Effector CD8-positive, alpha-beta T cell (primary cell): ENCODE measurements around the gene MFF.

ENCODE experiments used
- DNase-seq: peaks from one replicate; lab custom pipeline; 2025; lab: John Stamatoyannopoulos, UW

Gene MFF

DNA sequence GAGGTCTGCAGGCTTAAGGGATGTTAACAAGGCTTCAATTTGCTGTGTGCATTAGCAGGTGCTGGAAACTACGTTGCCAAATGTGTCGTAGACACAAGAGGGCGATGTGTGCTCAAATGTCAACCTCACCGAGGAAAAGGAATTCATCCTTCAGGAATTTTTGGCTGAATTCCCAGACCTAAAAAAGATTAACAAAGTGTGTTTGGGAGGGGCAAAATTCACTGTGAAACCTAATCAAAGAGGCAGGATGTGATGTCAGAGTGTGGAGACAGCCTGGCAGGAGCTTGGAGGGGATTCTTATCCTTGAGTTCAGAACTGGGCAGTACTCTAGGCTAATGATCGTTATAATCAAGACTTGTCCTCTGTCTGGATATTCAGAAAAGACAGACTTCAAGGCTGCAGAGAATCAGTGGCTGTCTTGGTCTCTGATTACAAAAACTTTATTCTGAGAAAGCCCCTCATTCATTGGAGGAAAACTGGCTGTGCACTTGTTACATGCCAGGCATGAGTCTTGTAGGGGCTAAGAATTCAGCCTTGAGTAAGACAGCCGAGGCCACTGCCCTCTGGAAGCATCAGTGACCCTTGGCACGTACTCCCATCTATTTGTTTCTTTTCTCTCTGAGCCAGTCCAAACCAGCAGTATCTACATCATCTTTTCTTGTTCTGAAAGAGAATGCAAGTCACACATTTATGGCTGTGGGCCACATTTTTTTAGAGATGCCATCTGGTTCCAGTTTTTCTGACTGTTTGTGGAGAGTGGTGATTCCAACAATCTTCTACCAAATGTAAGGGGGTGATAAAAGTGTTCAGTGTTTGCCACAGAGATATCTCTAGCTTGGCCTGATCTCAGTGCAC lies 81.4 kb downstream of the MFF start:
- DNase-seq, result no peak
